ENCODE measurements around the gene CCDC127. TPM values are rescaled to one million over a fixed set of nuclear protein-coding genes. Genes with fewer than 3 reads are reported as not detected.
"Not testable (repeated sequence)": the region's sequence is repeated elsewhere in the genome, so short reads cannot be mapped to it uniquely, and the experiment has no call there.

Gene CCDC127
- total RNA-seq, 1 donor from 2014 or later, result 7.0 TPM

- TF ChIP-seq EZH2 (IDR thresholded peaks at IDR 0.05), result no peak
- TF ChIP-seq EZH2phosphoT487 (IDR thresholded peaks at IDR 0.05), result no peak
- TF ChIP-seq, protein P1, sequence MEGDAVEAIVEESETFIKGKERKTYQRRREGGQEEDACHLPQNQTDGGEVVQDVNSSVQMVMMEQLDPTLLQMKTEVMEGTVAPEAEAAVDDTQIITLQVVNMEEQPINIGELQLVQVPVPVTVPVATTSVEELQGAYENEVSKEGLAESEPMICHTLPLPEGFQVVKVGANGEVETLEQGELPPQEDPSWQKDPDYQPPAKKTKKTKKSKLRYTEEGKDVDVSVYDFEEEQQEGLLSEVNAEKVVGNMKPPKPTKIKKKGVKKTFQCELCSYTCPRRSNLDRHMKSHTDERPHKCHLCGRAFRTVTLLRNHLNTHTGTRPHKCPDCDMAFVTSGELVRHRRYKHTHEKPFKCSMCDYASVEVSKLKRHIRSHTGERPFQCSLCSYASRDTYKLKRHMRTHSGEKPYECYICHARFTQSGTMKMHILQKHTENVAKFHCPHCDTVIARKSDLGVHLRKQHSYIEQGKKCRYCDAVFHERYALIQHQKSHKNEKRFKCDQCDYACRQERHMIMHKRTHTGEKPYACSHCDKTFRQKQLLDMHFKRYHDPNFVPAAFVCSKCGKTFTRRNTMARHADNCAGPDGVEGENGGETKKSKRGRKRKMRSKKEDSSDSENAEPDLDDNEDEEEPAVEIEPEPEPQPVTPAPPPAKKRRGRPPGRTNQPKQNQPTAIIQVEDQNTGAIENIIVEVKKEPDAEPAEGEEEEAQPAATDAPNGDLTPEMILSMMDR (IDR thresholded peaks at IDR 0.05), result no peak
Observed at GRCh38 chr5:225334-225733, 7.4 kb upstream of the CCDC127 start.

DNA sequence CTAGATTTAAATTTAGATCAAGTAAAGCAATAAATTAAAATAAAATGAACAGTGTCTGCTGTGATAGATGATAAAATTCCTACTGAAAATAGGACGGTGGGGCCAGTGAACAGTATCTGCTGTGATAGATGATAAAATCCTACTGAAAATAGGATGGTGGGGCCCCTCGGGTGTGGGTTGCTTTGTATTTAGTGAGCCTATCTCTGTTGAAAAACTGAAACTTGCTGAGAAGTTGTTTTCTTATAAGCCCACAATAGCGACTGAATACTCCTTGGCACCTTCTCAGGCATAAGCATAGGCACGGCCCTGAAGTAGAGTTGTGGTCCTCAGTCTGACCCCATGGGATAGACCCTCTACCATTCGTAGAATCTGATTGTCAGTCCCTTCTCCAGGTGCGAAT is 5.8 kb upstream of the CCDC127 start:
- Histone ChIP-seq H3K4me1 (peaks cover 12% of the 10 kb centered on the region), H3K79me2 (ENCODE audit: low read depth) (peaks cover 49% of the 10 kb centered on the region), H3K4me3 (no peak overlapping the region), H3K9ac (no peak overlapping the region), H3K9me3 (ENCODE audit: low read depth) (no peaks in the 10 kb centered on the region), H3K27me3 (no peaks in the 10 kb centered on the region), H3F3A (ENCODE audit: low read depth) (no peaks in the 10 kb centered on the region), H4K20me1 (ENCODE audit: low read depth) (peaks cover 46% of the 10 kb centered on the region), H3K36me3 (peaks cover under 1% of the 10 kb centered on the region), H2AFZ (replicated peaks) (no peak overlapping the region), H3K4me2 (no peak overlapping the region), H3K27ac (no peak overlapping the region)
- H3K36me3 Mint-ChIP-seq, result peaks cover 24% of the 10 kb centered on the region
- H3K27me3 Mint-ChIP-seq (ENCODE audit: insufficient read depth, low read depth), result peaks cover 4% of the 10 kb centered on the region
- H3K4me1 Mint-ChIP-seq, result peaks cover 17% of the 10 kb centered on the region
- no peak overlapping the region for H3K4me3 Mint-ChIP-seq
- no peaks in the 10 kb centered on the region for H3K9me3 Mint-ChIP-seq
- DNase-seq (ENCODE audit: low spot score), result no peak
- no peak overlapping the region for H3K27ac Mint-ChIP-seq
- TF ChIP-seq EZH2 (IDR thresholded peaks at IDR 0.05) (no peak), EZH2phosphoT487 (IDR thresholded peaks at IDR 0.05) (no peak)
- TF ChIP-seq, protein P1 (IDR thresholded peaks at IDR 0.05), result no peak

More at GRCh38 chr5:225334-225733, 7.4 kb upstream of the CCDC127 start:
- Mint-ChIP-seq H3K27ac (no peak overlapping the region), H3K9me3 (no peaks in the 10 kb centered on the region), H3K36me3 (peaks cover 31% of the 10 kb centered on the region), H3K4me1 (peaks cover 6% of the 10 kb centered on the region), H3K27me3 (ENCODE audit: insufficient read depth, low read depth) (peaks cover 2% of the 10 kb centered on the region), H3K4me3 (no peak overlapping the region)
- Histone ChIP-seq H2AFZ (replicated peaks) (no peak overlapping the region), H3K9me3 (ENCODE audit: low read depth) (no peaks in the 10 kb centered on the region), H3F3A (ENCODE audit: low read depth) (no peaks in the 10 kb centered on the region), H3K27ac (no peak overlapping the region), H3K36me3 (peaks cover 8% of the 10 kb centered on the region), H4K20me1 (ENCODE audit: low read depth) (peaks cover 31% of the 10 kb centered on the region), H3K4me2 (no peak overlapping the region), H3K9ac (no peak overlapping the region), H3K79me2 (ENCODE audit: low read depth) (peaks cover 34% of the 10 kb centered on the region), H3K4me1 (no peaks in the 10 kb centered on the region), H3K27me3 (no peaks in the 10 kb centered on the region), H3K4me3 (no peak overlapping the region)
- no peak for DNase-seq (ENCODE audit: low spot score)

DNA sequence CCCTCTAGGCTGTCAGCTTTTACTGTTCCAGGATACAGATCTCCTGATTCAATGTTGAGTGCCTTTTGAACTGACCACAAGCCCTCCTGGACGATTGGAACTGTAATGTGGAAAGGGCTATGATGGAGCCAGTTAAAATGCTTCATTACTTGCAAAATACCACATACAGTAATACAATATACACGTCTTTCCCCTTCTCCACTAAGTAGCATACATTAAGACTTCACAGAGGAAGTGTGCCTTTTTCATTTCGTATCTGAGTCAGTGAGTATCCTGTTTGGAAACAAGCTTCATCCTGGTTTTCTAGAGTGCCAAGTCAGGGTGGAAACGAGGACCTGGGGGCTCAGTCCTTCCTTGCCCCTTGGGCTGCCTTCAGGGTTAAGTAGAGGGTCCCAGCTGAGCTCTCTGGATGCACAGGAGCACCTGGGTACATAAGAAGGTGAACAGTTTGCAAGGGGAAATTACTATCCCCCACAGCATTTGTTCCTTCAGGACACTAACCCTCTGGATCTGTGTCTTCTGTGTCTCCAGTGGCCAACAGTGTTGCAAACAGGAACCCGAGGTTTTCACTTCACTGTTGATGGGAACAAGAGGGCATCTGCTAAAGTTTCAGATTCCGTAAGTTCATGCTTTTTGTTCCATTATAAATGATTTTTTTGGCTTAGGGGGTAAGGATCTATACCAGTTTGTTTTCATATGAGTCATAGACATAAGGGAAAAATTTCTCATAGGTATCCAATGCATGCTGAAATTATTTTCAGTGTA is 5.2 kb upstream of the CCDC127 start:
- H2AFZ ChIP-seq (replicated peaks); H3K4me3 Mint-ChIP-seq; H3K4me3 ChIP-seq; H3K27me3 Mint-ChIP-seq (ENCODE audit: insufficient read depth, low read depth); H3K36me3 ChIP-seq; H3K9me3 ChIP-seq (ENCODE audit: low read depth); DNase-seq (ENCODE audit: low spot score); H3K4me2 ChIP-seq; H3K27me3 ChIP-seq; H3K27ac Mint-ChIP-seq; H3K9me3 Mint-ChIP-seq; H3K9ac ChIP-seq; H3F3A ChIP-seq (ENCODE audit: low read depth); H3K27ac ChIP-seq: not testable (repeated sequence)
- Histone ChIP-seq H3K4me1 (peaks cover 12% of the 10 kb centered on the region), H3K79me2 (ENCODE audit: low read depth) (peaks cover 54% of the 10 kb centered on the region), H4K20me1 (ENCODE audit: low read depth) (peaks cover 48% of the 10 kb centered on the region)
- peaks cover 17% of the 10 kb centered on the region for H3K4me1 Mint-ChIP-seq
- H3K36me3 Mint-ChIP-seq, result peaks cover 23% of the 10 kb centered on the region

DNA sequence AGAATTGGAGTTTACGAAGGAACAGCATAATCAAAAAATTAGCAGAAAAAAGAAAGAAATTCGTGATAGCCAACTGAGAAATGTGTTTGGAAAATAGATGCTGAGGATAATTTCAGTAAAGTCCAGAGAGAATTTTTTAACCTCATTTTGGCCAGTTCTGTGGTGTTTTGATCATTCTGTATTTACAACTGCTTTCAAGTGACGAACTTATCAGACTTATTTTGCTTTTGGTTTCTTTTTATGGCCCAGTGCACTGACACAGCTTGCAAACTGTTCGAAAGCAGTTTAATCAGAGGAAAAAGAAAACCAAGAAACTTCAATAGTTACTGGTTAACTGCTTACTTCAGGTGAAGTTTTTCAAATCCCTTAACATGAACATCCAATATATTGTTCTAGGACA is 2.0 kb upstream of the CCDC127 start:
- Histone ChIP-seq H3K27me3 (no peaks in the 10 kb centered on the region), H3F3A (ENCODE audit: low read depth) (no peaks in the 10 kb centered on the region), H3K4me2 (peak overlapping the region; percentile 87), H3K27ac (no peak overlapping the region), H3K9me3 (ENCODE audit: low read depth) (no peaks in the 10 kb centered on the region), H3K36me3 (no peaks in the 10 kb centered on the region), H3K79me2 (ENCODE audit: low read depth) (peaks cover 69% of the 10 kb centered on the region), H4K20me1 (ENCODE audit: low read depth) (peaks cover 48% of the 10 kb centered on the region), H3K4me1 (peaks cover 16% of the 10 kb centered on the region), H2AFZ (replicated peaks) (no peak overlapping the region), H3K9ac (no peak overlapping the region), H3K4me3 (peak overlapping the region; percentile 79)
- TF ChIP-seq, protein P1 (IDR thresholded peaks at IDR 0.05), result no peak
- Mint-ChIP-seq H3K36me3 (peaks cover 7% of the 10 kb centered on the region), H3K27ac (no peak overlapping the region), H3K4me1 (peaks cover 29% of the 10 kb centered on the region), H3K27me3 (ENCODE audit: insufficient read depth, low read depth) (peaks cover 4% of the 10 kb centered on the region), H3K9me3 (no peaks in the 10 kb centered on the region), H3K4me3 (peak overlapping the region; percentile 98)
- no peak for DNase-seq (ENCODE audit: low spot score)
